GM12873 (cell line): ENCODE data around the gene CABLES1.

Experiments used
- CTCF ChIP-seq: IDR thresholded peaks from 2 replicates; pipeline ENCODE4 v1.5.1; 2012; ENCODE audit warnings: low read depth, mild to moderate bottlenecking, moderate library complexity, low read length, control low read depth; ENCODE audit not compliant: insufficient read depth; ENCODE audit errors: missing control alignments

CABLES1 gene

GRCh38 chr18:23189099-23189498, 53.8 kb downstream of the CABLES1 start:
- TF ChIP-seq CTCF: no peak

GRCh38 chr18:23189768-23190661, 54.7 kb downstream of the CABLES1 start:
- no peak for TF ChIP-seq CTCF

- no peak for TF ChIP-seq CTCF
These were observed 55.9 kb downstream of the CABLES1 start for GRCh38 chr18:23191232-23191631.

GRCh38 chr18:23193742-23194141, 58.5 kb downstream of the CABLES1 start:
- no peak for TF ChIP-seq CTCF

- TF ChIP-seq CTCF: no peak
These were observed 59.1 kb downstream of the CABLES1 start for GRCh38 chr18:23194155-23194996.

- no peak for TF ChIP-seq CTCF
These were observed 60.0 kb downstream of the CABLES1 start for GRCh38 chr18:23194997-23195957.
